HepG2 (cell line): ENCODE data around the gene AHCYL2.

ENCODE experiments used
- EZH2 ChIP-seq: conservative IDR thresholded peaks from 2 replicates; pipeline ENCODE4 v1.6.1; 2012; ENCODE audit warnings: mild to moderate bottlenecking, low read depth, low read length, moderate library complexity
- PTBP1 ChIP-seq: fragments of 200-400 bp; formaldehyde crosslinking; IDR thresholded peaks from 2 replicates; pipeline ENCODE4 v1.6.1; 2018; ENCODE audit warnings: low read length, low read depth; ENCODE audit not compliant: poor library complexity, severe bottlenecking
- SP140L ChIP-seq: sonication (generic); formaldehyde crosslinking; IDR thresholded peaks from 2 replicates; pipeline ENCODE4 v1.4.0; 2020; ENCODE audit warnings: missing genetic modification reagents, borderline replicate concordance
- ZFP36L1 ChIP-seq: sonication (generic); formaldehyde crosslinking; IDR thresholded peaks from 2 replicates; pipeline ENCODE4 v1.8.0; 2022; ENCODE audit warnings: mild to moderate bottlenecking, missing genetic modification reagents, moderate library complexity
- ZNF660 ChIP-seq: sonication (generic); formaldehyde crosslinking; IDR thresholded peaks from 2 replicates; pipeline ENCODE4 v1.5.1; 2020; ENCODE audit warnings: mild to moderate bottlenecking, low read depth, missing genetic modification reagents, borderline replicate concordance

DNA sequence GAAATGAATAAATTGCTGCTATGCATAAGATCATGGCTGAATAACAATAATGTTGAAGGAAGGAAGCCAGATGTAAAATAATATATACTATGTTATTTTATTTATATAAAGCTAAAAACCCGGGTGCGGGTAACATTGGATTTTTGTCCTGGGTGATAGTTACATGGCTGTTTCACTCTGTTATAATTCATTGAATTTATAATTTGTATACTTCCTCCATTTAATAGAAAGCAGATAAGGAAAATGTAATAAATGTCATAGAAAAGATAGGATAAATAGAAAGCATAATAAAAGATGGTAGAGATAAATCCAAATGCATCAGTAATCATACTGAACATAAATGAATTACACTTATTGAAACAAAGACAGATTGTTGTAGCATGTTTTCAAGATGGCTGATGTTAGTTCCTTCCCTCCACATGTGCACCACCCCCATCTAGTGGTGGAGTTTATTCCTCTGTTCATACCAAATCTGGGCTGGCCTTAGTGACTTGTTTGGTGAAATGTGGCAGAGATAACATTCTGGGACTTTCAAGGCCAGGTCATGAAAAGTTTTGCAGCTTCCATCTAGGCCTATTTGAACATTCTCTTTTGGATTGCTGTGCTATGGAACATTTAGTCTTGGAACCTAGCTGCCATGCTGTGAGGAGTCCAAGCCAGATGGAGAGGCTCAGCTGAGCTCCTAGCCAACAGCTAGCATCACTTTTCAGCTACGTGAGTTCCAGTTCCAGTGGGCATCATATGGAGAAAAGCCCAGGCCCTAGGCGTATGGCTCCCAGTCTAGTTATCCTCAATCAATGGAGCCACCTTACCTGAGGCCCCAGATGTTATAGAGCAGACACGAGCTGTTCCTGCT, 46.9 kb downstream of the AHCYL2 start:
- TF ChIP-seq SP140L (CRISPR knock-in tag) (no peak), PTBP1 (no peak), ZFP36L1 (CRISPR knock-in tag) (no peak), EZH2 (no peak), ZNF660 (CRISPR knock-in tag) (no peak)
